Lung (tissue), 12 donors: Measurements from ENCODE around the gene SGCE. TPM values are rescaled to one million over a fixed set of nuclear protein-coding genes. Genes with fewer than 3 reads are reported as not detected.

Experiments
- ATAC-seq: fragments of 200-7000 bp; cut with Tn5 transposase; one replicate; pipeline ENCODE4 v1.9.1; 2020; ENCODE audit warnings: moderate number of reproducible peaks; ENCODE audit not compliant: insufficient read depth, low FRiP score
- DNase-seq, 3 donors: peaks; one replicate each; pipeline ENCODE4 v3.0.0-alpha.2; 2013 to 2017
- H3K27ac ChIP-seq, 2 donors: one replicate each; pipeline ENCODE4 v1.5.1; 2013; ENCODE audit warnings: mild to moderate bottlenecking in 2 of 2, moderate library complexity in 2 of 2, control low read depth in 1 of 2, inconsistent platforms in 1 of 2, low read depth in 1 of 2, low read length in 1 of 2
- H3K27me3 ChIP-seq, 3 donors: one replicate each; pipeline ENCODE4 v1.5.1; 2013; ENCODE audit warnings: low read length in 2 of 3; ENCODE audit not compliant: control insufficient read depth in 3 of 3, insufficient read depth in 3 of 3
- H3K36me3 ChIP-seq, 4 donors: one replicate each; pipeline ENCODE4 v1.5.1; 2013; ENCODE audit warnings: low read length in 4 of 4, mild to moderate bottlenecking in 1 of 4, moderate library complexity in 1 of 4; ENCODE audit not compliant: control insufficient read depth in 4 of 4, insufficient read depth in 4 of 4
- H3K4me1 ChIP-seq, 5 donors: one replicate each; pipeline ENCODE4 v1.5.1; 2013; ENCODE audit warnings: low read length in 5 of 5, mild to moderate bottlenecking in 2 of 5, moderate library complexity in 1 of 5; ENCODE audit not compliant: control insufficient read depth in 5 of 5, insufficient read depth in 5 of 5
- H3K4me3 ChIP-seq: one replicate; pipeline ENCODE4 v1.5.1; 2013; ENCODE audit warnings: mild to moderate bottlenecking, control low read depth, moderate library complexity
- H3K9ac ChIP-seq, 2 donors: one replicate each; pipeline ENCODE4 v1.5.1; 2013; ENCODE audit warnings: low read length in 2 of 2, control low read depth in 1 of 2; ENCODE audit not compliant: insufficient read depth in 1 of 2
- H3K9me3 ChIP-seq, 4 donors: one replicate each; pipeline ENCODE4 v1.5.1; 2013; ENCODE audit warnings: low read length in 3 of 4, mild to moderate bottlenecking in 1 of 4, moderate library complexity in 1 of 4; ENCODE audit not compliant: control insufficient read depth in 4 of 4, insufficient read depth in 3 of 4
- CTCF ChIP-seq: IDR thresholded peaks from 2 replicates; pipeline ENCODE4 v1.5.1; 2012; ENCODE audit warnings: mild to moderate bottlenecking; ENCODE audit errors: control extremely low read depth, extremely low read depth
- WGBS, 2 donors: extraction: QIAGEN DNeasy Blood & Tissue Kit; methylation state at CpG; one replicate each; pipeline ENCODE4 v1.1.7; 2013; 5-methylcytosine and 5-hydroxymethylcytosine counted together
- polyA plus RNA-seq, 2 donors: library from polyadenylated mRNA; stranded (reverse); fragments of 200-250 nt; gene quantifications; one replicate each; pipeline ENCODE4 v1.2.1, GENCODE V29; 2013
- total RNA-seq, 2 donors: library from RNA; depleted of rRNA in 1 of 2; stranded (reverse); fragments of >200 nt in 1 of 2; gene quantifications; one replicate each; pipeline ENCODE4 v1.2.1, GENCODE V29; 2014 to 2021
- donor health status: control.
- donor health status: control.
- donor health status: Bipolar disorder and iron deficiency.
- donor health status: healthy.
- donor health status: DM: yes; HTN: yes; CAD: no.

Gene SGCE
- total and polyA plus RNA-seq, 4 donors: 22.9 to 171 (median 32.9) TPM

- WGBS, 2 donors: 59 to 62% methylated on average over 1 of the region's 1 CpG
These were observed 108.8 kb downstream of the SGCE start for GRCh38 chr7:94547126-94547525.

GRCh38 chr7:94540428-94540827 is 115.5 kb downstream of the SGCE start:
- peaks cover 0 to 7% (median 0%) of the 10 kb centered on the region in 5 donors for H3K4me1 ChIP-seq
- H3K27ac ChIP-seq: no peak overlapping the region
- no peaks in the 10 kb centered on the region for H3K9me3 ChIP-seq
- WGBS, 2 donors: 76 to 84% methylated on average over 1 of the region's 1 CpG
- DNase-seq: peak in 2 of 3 donors; percentile 29 to 38
- no peak for TF ChIP-seq CTCF
- no peaks in the 10 kb centered on the region for H3K27me3 ChIP-seq
- ATAC-seq: no peak
- H3K4me3 ChIP-seq: no peak overlapping the region
- no peak overlapping the region for H3K9ac ChIP-seq
- H3K36me3 ChIP-seq: peaks cover 0 to 12% (median 4%) of the 10 kb centered on the region in 4 donors

More at GRCh38 chr7:94547126-94547525, 108.8 kb downstream of the SGCE start:
- no peak for TF ChIP-seq CTCF
- DNase-seq: no peak
- H3K27me3 ChIP-seq: no peaks in the 10 kb centered on the region
- peaks cover 0 to 3% (median 0%) of the 10 kb centered on the region in 5 donors for H3K4me1 ChIP-seq
- H3K4me3 ChIP-seq: no peak overlapping the region
- H3K27ac ChIP-seq: no peak overlapping the region
- H3K9me3 ChIP-seq: no peaks in the 10 kb centered on the region
- H3K9ac ChIP-seq: no peak overlapping the region
- ATAC-seq: no peak
- peaks cover 0 to 3% (median 0%) of the 10 kb centered on the region in 4 donors for H3K36me3 ChIP-seq

Other genes with a start within 250 kb of the SGCE start
- gene CASD1, start 146.3 kb downstream of the SGCE start, total RNA-seq: 10 to 100 TPM; 31.5 to 73.9 TPM
- 10 to 100 TPM in 1 of 2 donors, 1 to 10 TPM in 1; 9.6 to 21.2 TPM for gene CASD1, start 146.3 kb downstream of the SGCE start, polyA plus RNA-seq